Cardiac atrium fibroblast (primary cell): ENCODE data around the gene C4orf33. TPM values are rescaled to one million over a fixed set of nuclear protein-coding genes. Genes with fewer than 3 reads are reported as not detected.

Experiments used
- total RNA-seq: library from RNA; depleted of rRNA; stranded (reverse); fragments of >200 nt; gene quantifications from 2 replicates; pipeline ENCODE4 v1.2.3, GENCODE V29; 2015

Gene C4orf33
- 6.1 and 6.2 TPM in 2 replicates for total RNA-seq

GRCh38 chr4:129095811-129096454, at the start of gene C4orf33:
Gene C4orf33, plus strand, starts transcription at chr4:129096152. Its CDS starts 6,459 bp downstream, at chr4:129102611.

GRCh38 chr4:129093191-129093920, 2.6 kb upstream of the C4orf33 start, which contains the start of gene SCLT1:
Gene SCLT1, minus strand, starts transcription at chr4:129093539. Its CDS starts 436 bp downstream, at chr4:129093103.

Other genes with a start within 250 kb of the C4orf33 start
- gene SCLT1, start 2.6 kb upstream of the C4orf33 start, total RNA-seq, result 6.0 and 6.3 TPM in 2 replicates